Tibial nerve (tissue), 3 donors: ENCODE measurements around the gene FAM222A.

Experiments
- POLR2A ChIP-seq, 2 donors: fragments of 450-650 bp; IDR thresholded peaks; one replicate each; pipeline ENCODE4 v1.6.1; 2017; ENCODE audit warnings: antibody characterized with exemption in 2 of 2, mild to moderate bottlenecking in 2 of 2, moderate library complexity in 2 of 2
- TF ChIP-seq, protein P1 (sequence below), 5 experiments: fragments of 200-600 bp in 3 of 5; fragments of 450-650 bp in 2 of 5; sonication (generic) in 3 of 5; IDR thresholded peaks; one replicate each; pipeline ENCODE4 v1.5.1; 2016 to 2019; ENCODE audit warnings: antibody characterized with exemption in 5 of 5, mild to moderate bottlenecking in 3 of 5, moderate library complexity in 2 of 5

DNA sequence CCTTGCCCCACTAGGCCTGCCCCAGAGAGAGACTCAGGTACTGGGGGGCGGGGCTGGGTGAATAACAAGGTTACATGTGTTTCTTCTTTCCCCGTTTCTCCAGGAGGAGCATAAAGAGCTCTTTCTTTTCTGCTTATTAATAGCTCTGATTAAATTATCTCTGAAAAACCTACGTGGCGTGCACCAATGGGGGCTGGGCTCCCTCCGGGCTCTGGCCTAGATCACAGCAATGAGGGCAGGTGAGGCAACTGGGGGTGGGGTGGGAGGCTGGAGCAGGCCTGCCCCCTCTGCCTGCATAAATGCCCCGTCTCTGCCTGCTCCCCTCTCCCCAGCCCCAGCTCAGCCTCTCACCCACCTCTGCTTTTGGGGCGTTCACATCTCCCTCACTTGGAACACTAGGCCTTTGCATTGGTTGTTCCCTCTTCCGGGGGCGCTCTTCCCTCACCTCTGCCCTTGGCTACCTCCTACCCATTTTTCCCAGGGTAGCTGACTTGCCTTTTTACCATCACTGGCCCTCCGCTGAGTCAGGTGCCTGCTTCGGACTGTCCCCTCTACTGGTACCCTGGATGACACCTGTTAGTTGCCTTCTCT, 4.1 kb upstream of the FAM222A start:
- TF ChIP-seq, protein P1, sequence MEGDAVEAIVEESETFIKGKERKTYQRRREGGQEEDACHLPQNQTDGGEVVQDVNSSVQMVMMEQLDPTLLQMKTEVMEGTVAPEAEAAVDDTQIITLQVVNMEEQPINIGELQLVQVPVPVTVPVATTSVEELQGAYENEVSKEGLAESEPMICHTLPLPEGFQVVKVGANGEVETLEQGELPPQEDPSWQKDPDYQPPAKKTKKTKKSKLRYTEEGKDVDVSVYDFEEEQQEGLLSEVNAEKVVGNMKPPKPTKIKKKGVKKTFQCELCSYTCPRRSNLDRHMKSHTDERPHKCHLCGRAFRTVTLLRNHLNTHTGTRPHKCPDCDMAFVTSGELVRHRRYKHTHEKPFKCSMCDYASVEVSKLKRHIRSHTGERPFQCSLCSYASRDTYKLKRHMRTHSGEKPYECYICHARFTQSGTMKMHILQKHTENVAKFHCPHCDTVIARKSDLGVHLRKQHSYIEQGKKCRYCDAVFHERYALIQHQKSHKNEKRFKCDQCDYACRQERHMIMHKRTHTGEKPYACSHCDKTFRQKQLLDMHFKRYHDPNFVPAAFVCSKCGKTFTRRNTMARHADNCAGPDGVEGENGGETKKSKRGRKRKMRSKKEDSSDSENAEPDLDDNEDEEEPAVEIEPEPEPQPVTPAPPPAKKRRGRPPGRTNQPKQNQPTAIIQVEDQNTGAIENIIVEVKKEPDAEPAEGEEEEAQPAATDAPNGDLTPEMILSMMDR (IDR thresholded peaks at IDR 0.05): no peak
- no peak for TF ChIP-seq POLR2A (IDR thresholded peaks at IDR 0.05)
